K562 (cell line): ENCODE results near the gene BNIPL. TPM values are rescaled to one million over a fixed set of nuclear protein-coding genes. Genes with fewer than 3 reads are reported as not detected.

Source experiments
- ATAC-seq: fragments of 200-7000 bp; cut with Tn5 transposase; 3 replicates; pipeline ENCODE4 v1.9.1; 2020; ENCODE audit warnings: moderate library complexity
- BruUV-seq: library from RNA; stranded (reverse); fragments of 400-500 nt; replicated peaks from 2 replicates; lab custom pipeline; 2021; lab: Mats Ljungman, UMichigan
- CTCF ChIA-PET: fragments of 300-600 bp; formaldehyde crosslinking; extraction: SDS; loops from one replicate; lab custom pipeline; 2021; ENCODE audit warnings: low intra/inter-chr PET ratio; lab: Yijun Ruan, JAX
- POLR2A ChIA-PET: fragments of 300-600, 350-650 bp; sonication (Branson Sonifier 250); formaldehyde crosslinking; extraction: SDS; loops from one replicate; lab custom pipeline; 2021; ENCODE audit warnings: antibody characterized with exemption, inconsistent platforms; lab: Yijun Ruan, JAX
- DNase-seq, 4 experiments: peaks; one replicate each; pipeline versions ENCODE4 v3.0.0 to v3.0.0-alpha.2; 2011 to 2018; ENCODE audit warnings: low spot score in 3 of 4, mixed read lengths in 3 of 4; ENCODE audit errors: extremely low read depth in 1 of 4
- FAIRE-seq: peaks from 2 replicates; lab custom pipeline; 2011; peaks lifted over from hg19 to GRCh38; lab: Jason Lieb, UNC
- H2AFZ ChIP-seq: 2 replicates; pipeline ENCODE4 v1.6.0; 2011; ENCODE audit warnings: low read depth, low read length, control low read depth, inconsistent platforms
- H3K27ac ChIP-seq: fragments of 200-600 bp; 3 replicates; pipeline ENCODE4 v1.8.0; 2011; ENCODE audit warnings: low read depth, mild to moderate bottlenecking, control low read depth, inconsistent platforms, low read length, moderate library complexity, mixed read lengths; ENCODE audit errors: extremely low read depth
- H3K27me3 ChIP-seq, 2 experiments: fragments of 300-600 bp in 1 of 2; 2 replicates in 1 of 2; 3 replicates in 1 of 2; pipeline versions ENCODE4 v1.6.0 to v1.8.0; 2011; ENCODE audit warnings: inconsistent platforms in 2 of 2, low read length in 2 of 2, mild to moderate bottlenecking in 1 of 2, mixed read lengths in 1 of 2, moderate library complexity in 1 of 2; ENCODE audit not compliant: control insufficient read depth in 2 of 2, insufficient read depth in 2 of 2
- H3K36me3 ChIP-seq: fragments of 300-600 bp; 3 replicates; pipeline ENCODE4 v1.8.0; 2011; ENCODE audit warnings: mild to moderate bottlenecking, low read length, inconsistent platforms; ENCODE audit not compliant: control insufficient read depth, insufficient read depth
- H3K4me1 ChIP-seq, 2 experiments: fragments of 200-600 bp in 1 of 2; replicated peaks in 1 of 2; 2 replicates in 1 of 2; 3 replicates in 1 of 2; pipeline versions ENCODE4 v1.5.1 to v1.8.0; 2011; ENCODE audit warnings: inconsistent platforms in 2 of 2, low read length in 2 of 2, mild to moderate bottlenecking in 1 of 2, mixed read lengths in 1 of 2, moderate library complexity in 1 of 2; ENCODE audit not compliant: control insufficient read depth in 2 of 2, insufficient read depth in 2 of 2
- H3K4me2 ChIP-seq: 2 replicates; pipeline ENCODE4 v1.6.1; 2011; ENCODE audit warnings: low read length, control low read depth, inconsistent platforms, mixed read lengths; ENCODE audit not compliant: insufficient read depth
- H3K4me3 ChIP-seq: fragments of 200-600 bp; sonication (generic), shearing (Covaris generic); 2 replicates; pipeline ENCODE4 v1.5.1; 2016; ENCODE audit warnings: control low read depth, inconsistent platforms
- H3K79me2 ChIP-seq: fragments of 200-600 bp; 3 replicates; pipeline ENCODE4 v1.8.0; 2011; ENCODE audit warnings: low read length, inconsistent platforms; ENCODE audit not compliant: control insufficient read depth, insufficient read depth
- H3K9ac ChIP-seq, 2 experiments: 2 replicates each; pipeline versions ENCODE4 v1.6.0 to v1.6.1; 2011; ENCODE audit warnings: low read depth in 2 of 2, low read length in 2 of 2, control low read depth in 1 of 2, inconsistent platforms in 1 of 2, mild to moderate bottlenecking in 1 of 2, mixed read lengths in 1 of 2; ENCODE audit not compliant: insufficient read depth in 1 of 2
- H3K9me1 ChIP-seq: one replicate; pipeline ENCODE4 v1.6.0; 2011; ENCODE audit warnings: inconsistent platforms, mild to moderate bottlenecking, low read length, moderate library complexity; ENCODE audit not compliant: control insufficient read depth, insufficient read depth
- H3K9me3 ChIP-seq: replicated peaks from 2 replicates; pipeline ENCODE4 v1.5.1; 2011; ENCODE audit warnings: low read depth, low read length, inconsistent platforms; ENCODE audit not compliant: control insufficient read depth, insufficient read depth
- H4K20me1 ChIP-seq: replicated peaks from 2 replicates; pipeline ENCODE4 v1.6.1; 2011; ENCODE audit warnings: low read length, inconsistent platforms, mixed read lengths; ENCODE audit not compliant: control insufficient read depth, insufficient read depth
- KDM1A ChIP-seq, 2 experiments: fragments of 450-650 bp; IDR thresholded peaks; 2 replicates each; pipeline ENCODE4 v1.6.1; 2016; ENCODE audit warnings: mild to moderate bottlenecking in 2 of 2
- SPI1 ChIP-seq: IDR thresholded peaks from 2 replicates; pipeline ENCODE4 v1.6.1; 2011; ENCODE audit warnings: low read depth, low read length, control low read depth, borderline replicate concordance
- ZNF184 ChIP-seq: sonication (generic); formaldehyde crosslinking; IDR thresholded peaks from 2 replicates; pipeline ENCODE4 v1.5.0; 2020; ENCODE audit warnings: missing genetic modification reagents
- in situ Hi-C: fragments of 300-500 bp; cut with MboI; formaldehyde crosslinking; loops from 4 replicates; pipeline ENCODE4 v1.15.0; 2018; ENCODE audit warnings: inconsistent platforms, mixed read lengths
- intact Hi-C: fragments of 100-400 bp; cut with micrococcal nuclease; formaldehyde crosslinking; loops from 2 replicates; pipeline ENCODE4 v1.14.2; 2022
- polyA plus RNA-seq, 8 experiments: library from polyadenylated mRNA; depleted of rRNA in 4 of 8; stranded (reverse) in 5 of 8; unstranded in 3 of 8; fragments of >200 nt; fragmentation: Nextera tagmentation in 2 of 8; fragmentation: Illumina TruSeq in 1 of 8; extraction: Ambion mirVana in 2 of 8; extraction: Trizol in 1 of 8; gene quantifications; 2 replicates each; pipeline versions ENCODE4 v1.2.1 to v1.2.3, GENCODE V29; 2011 to 2014; ENCODE audit warnings: inconsistent platforms in 1 of 8, missing spikeins in 1 of 8
- total RNA-seq, 7 experiments: library from RNA; depleted of rRNA in 6 of 7; stranded (reverse); fragments of >200 nt in 6 of 7; fragmentation: Illumina TruSeq in 2 of 7; extraction: Trizol in 2 of 7; gene quantifications; 2 replicates each; pipeline versions ENCODE4 v1.2.1 to v1.2.3, GENCODE V29; 2011 to 2021; ENCODE audit warnings: low replicate concordance in 1 of 7
- TF ChIP-seq, protein P1 (sequence below): fragments of 450-650 bp; IDR thresholded peaks from 2 replicates; pipeline ENCODE4 v1.7.0; 2016; ENCODE audit warnings: borderline replicate concordance
- TF ChIP-seq, protein P2 (sequence below): sonication (generic); formaldehyde crosslinking; IDR thresholded peaks from 2 replicates; pipeline ENCODE4 v1.5.0; 2020; ENCODE audit warnings: missing genetic modification reagents

The BNIPL gene
- total and polyA plus RNA-seq, 9 of the 15 experiments (the other 6 are each of a cell fraction or from before 2014, with no cell fraction given): 0.08 to 1.4 (median 0.68) TPM

DNA sequence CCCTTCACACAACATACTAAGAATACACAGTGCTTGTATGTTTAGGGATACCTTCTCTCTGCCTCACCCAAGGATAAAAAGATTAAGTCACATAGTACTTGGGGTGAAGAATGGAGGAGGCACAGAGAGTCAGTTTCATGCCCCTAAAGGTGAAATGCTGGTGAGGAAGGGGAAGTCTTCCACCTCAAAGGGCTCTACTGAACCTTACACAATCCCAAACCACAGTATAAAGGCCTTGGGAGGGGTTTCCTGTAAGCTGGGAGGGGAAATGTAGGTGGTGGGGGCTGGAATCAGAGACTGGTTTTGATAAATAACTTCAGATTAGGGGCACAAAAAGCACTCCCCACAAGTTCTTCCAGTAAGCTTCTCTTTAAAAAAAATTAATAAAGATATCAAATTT is 33.2 kb upstream of the BNIPL start:
- DNase-seq (no peak), FAIRE-seq (no peak), ATAC-seq (no peak)
- in situ Hi-C loops (no loop called here), intact Hi-C loops (no loop called here)
- Histone ChIP-seq H3K4me1 (peaks cover 51 to 67% of the 10 kb centered on the region in 2 experiments), H3K36me3 (peaks cover 3% of the 10 kb centered on the region; the same call in 2 of the 3 replicates), H3K4me2 (no peak overlapping the region), H3K9ac (no peak overlapping the region; a peak in 1 of 4 replicates), H4K20me1 (no peaks in the 10 kb centered on the region), H2AFZ (no peak overlapping the region), H3K79me2 (peaks cover 9% of the 10 kb centered on the region; the same call in 1 of the 3 replicates), H3K27ac (no peak overlapping the region), H3K9me1 (no peaks in the 10 kb centered on the region), H3K27me3 (no peaks in the 10 kb centered on the region), H3K4me3 (no peak overlapping the region), H3K9me3 (no peaks in the 10 kb centered on the region)
- BruUV-seq: no TSS peak
- TF ChIP-seq, protein P1, sequence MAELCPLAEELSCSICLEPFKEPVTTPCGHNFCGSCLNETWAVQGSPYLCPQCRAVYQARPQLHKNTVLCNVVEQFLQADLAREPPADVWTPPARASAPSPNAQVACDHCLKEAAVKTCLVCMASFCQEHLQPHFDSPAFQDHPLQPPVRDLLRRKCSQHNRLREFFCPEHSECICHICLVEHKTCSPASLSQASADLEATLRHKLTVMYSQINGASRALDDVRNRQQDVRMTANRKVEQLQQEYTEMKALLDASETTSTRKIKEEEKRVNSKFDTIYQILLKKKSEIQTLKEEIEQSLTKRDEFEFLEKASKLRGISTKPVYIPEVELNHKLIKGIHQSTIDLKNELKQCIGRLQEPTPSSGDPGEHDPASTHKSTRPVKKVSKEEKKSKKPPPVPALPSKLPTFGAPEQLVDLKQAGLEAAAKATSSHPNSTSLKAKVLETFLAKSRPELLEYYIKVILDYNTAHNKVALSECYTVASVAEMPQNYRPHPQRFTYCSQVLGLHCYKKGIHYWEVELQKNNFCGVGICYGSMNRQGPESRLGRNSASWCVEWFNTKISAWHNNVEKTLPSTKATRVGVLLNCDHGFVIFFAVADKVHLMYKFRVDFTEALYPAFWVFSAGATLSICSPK: no peak
- TF ChIP-seq KDM1A (IDR thresholded peaks at IDR 0.05): no peak
- 0 out of 2 replicates have a peak, but pooled peaks have one; percentile 24 for TF ChIP-seq SPI1
- TF ChIP-seq ZNF184: no peak
- TF ChIP-seq, protein P2, sequence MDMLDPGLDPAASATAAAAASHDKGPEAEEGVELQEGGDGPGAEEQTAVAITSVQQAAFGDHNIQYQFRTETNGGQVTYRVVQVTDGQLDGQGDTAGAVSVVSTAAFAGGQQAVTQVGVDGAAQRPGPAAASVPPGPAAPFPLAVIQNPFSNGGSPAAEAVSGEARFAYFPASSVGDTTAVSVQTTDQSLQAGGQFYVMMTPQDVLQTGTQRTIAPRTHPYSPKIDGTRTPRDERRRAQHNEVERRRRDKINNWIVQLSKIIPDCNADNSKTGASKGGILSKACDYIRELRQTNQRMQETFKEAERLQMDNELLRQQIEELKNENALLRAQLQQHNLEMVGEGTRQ (CRISPR knock-in tag): no peak
- POLR2A ChIA-PET: interaction anchor here (0.9 kb wide), 1 partner anchor 27 kb away, joined by 3 read pairs; no protein-coding TSS in a partner anchor
- CTCF ChIA-PET: no interaction called here
